ENCODE results near the gene LYPD5. TPM values are rescaled to one million over a fixed set of nuclear protein-coding genes. Genes with fewer than 3 reads are reported as not detected.
"Not testable (repeated sequence)": the region's sequence is repeated elsewhere in the genome, so short reads cannot be mapped to it uniquely, and the experiment has no call there.

Gene LYPD5
- total RNA-seq, 1 donor from 2014 or later: not detected

DNA sequence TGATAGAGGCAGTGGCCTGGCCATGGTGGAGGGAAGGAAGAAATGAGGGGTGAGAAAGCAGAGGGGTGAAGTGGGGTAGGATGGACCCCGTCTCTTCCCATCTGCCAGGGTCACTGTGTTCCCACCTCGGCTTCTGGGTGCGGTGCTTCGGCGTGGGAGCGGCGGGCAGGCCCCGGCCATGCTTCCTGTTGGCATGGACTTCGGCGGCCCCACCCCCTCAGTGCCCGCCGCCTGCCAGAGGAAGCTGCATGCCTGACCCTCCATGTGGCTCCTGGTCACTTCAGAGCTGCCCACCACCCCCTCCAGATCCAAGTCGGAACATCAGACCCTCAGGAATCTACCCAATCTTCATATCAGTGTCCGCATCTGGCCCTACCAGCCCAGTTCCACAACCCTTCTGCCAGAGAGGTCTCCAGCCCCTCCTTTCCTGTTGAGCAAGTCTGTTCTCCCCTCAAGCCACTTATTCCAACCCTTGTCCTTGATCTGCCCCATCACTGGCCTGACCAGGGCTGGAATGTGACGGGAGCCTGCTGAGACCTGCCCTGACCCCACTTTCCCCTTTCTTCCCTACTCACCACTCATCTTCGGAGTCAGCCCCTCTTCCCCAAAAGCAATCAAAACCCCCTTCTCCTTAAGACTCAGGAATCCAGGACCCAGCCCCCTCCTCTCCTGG is 23.0 kb downstream of the LYPD5 start:
- ATAC-seq: no peak
- no peak for DNase-seq (ENCODE audit: low spot score)

- no peak for ATAC-seq
- no peak for DNase-seq (ENCODE audit: low spot score)
These were observed 23.6 kb downstream of the LYPD5 start for GRCh38 chr19:43778651-43779050.

DNA sequence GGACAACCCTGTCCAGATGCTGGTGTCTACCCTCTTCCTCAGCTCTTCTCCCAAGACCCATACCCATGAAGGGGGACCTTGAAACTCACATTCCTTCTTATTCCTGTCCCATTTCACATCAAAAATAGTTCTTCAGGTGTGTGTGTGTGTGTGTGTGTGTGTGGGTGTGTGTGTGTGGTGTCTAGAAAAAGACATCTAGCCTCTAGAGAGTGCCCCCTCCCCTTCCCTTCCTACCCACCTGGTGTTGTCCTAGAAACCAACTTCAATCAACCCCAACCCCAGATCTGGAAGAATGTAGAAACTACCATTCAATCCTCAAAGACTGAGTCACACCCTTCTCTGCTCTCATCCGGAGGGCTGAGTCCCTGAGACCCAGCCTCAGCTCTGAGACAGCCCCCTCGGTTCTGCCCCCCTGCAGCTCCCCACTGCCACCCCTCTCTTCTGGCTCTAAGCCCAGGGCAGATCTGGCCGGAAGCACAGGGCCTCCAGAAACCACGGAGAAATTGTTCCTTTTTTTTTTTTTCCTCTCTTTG is 25.0 kb downstream of the LYPD5 start:
- no peak for ATAC-seq
- DNase-seq (ENCODE audit: low spot score): no peak

DNA sequence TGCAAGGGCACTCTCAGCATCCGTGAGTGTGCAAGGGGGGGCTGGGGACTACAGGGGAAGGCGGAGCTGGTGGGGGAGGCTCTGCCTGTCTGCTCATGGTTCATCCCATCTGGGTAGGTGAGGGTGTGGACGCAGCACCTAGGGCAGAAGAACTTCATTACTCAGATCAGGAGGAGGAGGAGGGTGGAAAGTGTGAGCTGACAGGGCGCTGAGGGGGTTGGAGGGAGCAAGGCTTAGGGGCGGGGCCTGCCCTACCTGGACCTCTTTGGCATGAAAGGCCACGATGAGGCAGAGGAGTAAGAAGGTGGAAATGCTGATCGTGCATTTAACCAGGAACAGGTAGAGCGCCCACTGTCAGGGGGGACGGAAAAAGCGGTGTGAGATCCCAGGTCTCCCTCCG is 26.0 kb downstream of the LYPD5 start:
- no peak for DNase-seq (ENCODE audit: low spot score)
- ATAC-seq: no peak

DNA sequence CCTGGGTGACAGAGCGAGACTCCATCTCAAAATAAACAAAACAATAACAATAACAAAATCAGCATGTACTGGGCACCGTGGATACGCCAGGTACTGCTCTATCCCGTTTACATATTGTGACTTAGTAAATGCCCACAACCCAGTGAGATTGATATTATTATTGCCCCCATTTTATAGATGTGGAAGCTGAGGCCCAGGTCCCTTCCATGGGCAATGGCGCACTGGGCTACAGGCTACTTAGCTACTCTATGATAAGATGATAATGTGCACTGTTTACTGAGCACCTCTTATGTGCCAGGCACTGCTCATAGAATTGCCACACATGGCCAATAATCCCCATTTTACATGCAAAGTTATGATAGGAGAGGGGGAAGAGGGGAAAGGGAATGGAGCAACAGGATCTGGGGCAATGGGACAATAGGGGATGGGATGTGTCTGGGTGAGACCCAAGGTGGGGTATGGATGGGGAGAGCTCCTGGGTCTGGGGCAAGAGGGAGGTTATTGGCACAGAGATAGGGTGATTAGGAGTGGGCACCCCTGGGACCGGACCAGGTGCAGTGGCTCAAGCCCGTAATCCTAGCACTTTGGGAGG is 26.9 kb downstream of the LYPD5 start:
- no peak for DNase-seq (ENCODE audit: low spot score)
- ATAC-seq: no peak

DNA sequence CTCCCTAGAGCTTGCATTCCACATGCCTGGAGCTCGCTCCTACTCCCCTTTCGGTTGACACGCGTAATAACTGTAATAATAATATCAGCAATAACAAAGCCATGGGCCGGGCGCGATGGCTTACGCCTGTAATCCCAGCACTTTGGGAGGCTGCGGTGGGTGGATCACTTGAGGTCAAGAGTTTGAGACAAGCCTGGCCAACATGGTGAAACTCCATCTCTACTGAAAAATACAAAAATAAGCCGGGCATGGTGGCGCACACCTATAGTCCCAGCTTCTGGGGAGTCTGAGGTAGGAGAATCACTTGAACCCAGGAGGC is 27.3 kb downstream of the LYPD5 start:
- not testable (repeated sequence) for DNase-seq (ENCODE audit: low spot score); ATAC-seq

GRCh38 chr19:43774103-43774939 is 27.9 kb downstream of the LYPD5 start:
- ATAC-seq: peak; percentile 96

GRCh38 chr19:43773725-43774102 is 28.5 kb downstream of the LYPD5 start:
- no peak for ATAC-seq
- no peak for DNase-seq (ENCODE audit: low spot score)

More at GRCh38 chr19:43774103-43774939, 27.9 kb downstream of the LYPD5 start:
- DNase-seq (ENCODE audit: low spot score): peak; percentile 67

- ATAC-seq: no peak
- no peak for DNase-seq (ENCODE audit: low spot score)
These were observed 33.0 kb downstream of the LYPD5 start for GRCh38 chr19:43769256-43769655.

- no peak for DNase-seq (ENCODE audit: low spot score)
- ATAC-seq: no peak
These were observed 33.8 kb downstream of the LYPD5 start for GRCh38 chr19:43768273-43769050.

DNA sequence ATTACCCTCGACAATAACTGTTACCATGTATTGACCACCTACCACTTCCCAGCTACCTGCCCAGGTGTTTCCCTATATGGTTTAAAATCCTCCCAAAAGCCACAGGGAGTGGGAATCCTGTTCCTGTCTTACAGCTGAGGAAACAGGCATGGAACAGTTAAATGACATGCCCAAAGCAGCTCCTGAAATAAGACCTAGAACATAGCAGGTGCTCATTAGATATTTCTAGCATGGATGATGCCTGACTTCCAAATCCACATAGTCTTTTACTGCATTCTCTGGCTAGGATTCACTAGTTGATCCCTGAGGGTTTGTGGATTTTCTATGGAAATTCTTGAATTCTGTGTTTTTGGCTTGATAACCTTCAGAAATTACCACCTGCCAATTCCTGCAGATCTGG is 34.4 kb downstream of the LYPD5 start:
- no peak for ATAC-seq
- no peak for DNase-seq (ENCODE audit: low spot score)

DNA sequence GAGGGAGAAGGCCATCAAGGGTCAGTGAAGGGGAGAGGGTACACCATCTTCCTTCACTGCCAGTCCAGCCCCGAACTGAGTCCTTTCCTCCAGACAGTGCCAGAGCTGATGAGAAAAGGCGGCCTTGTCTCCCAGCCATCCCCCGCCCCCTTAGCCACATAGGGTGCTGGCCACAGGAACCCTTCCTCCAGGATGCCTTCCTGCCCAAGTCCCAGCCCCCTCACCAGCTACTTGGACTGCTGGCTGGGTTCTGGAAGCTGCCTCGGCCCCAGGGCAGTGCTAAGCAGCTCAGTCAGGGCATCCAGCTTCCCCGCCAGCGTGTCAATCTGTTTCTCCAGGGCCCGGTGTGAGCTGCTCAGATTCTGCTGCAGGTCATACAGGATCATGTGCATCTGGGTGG is 34.9 kb downstream of the LYPD5 start:
- DNase-seq (ENCODE audit: low spot score) (no peak), ATAC-seq (no peak)

- DNase-seq (ENCODE audit: low spot score) (no peak), ATAC-seq (no peak)
These were observed 35.5 kb downstream of the LYPD5 start for GRCh38 chr19:43766755-43767043.

DNA sequence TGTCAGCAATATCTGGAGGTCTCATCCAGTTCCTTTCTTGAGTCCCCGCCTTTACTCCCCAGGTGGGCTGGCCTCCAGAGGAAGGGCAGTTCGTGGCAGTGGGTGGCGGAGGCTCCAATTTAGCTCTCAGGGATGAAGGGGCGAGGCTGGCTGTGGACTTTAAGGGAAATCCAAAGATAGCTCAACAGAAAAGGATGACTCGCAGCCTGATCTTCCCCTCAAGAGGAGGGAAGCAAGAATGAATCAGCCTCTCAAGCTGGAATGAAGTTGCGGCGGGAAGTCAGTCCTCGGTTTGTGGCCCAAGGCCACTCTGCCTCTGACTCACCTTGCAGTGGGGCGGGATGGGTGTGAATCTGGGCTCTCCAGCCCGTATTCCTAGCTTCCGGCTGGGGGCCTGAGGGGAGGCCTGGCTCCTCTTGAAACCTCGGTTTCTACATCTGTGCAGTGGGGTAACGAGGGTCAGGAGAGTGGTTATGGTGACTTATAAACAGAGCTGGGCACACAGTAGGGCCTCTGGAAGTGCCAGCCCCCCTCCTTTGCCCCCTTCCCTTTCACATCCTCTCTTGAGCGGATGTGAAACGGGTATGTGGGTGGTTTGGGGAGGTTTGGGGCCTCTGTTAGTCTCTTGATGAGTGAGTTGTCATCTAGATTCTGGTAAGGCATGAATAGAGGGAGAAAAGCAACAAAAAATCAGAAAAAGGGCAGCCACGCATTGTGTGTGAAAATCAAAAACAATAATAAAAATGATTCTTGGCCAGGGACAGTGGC is 37.0 kb downstream of the LYPD5 start:
- ATAC-seq (no peak), DNase-seq (ENCODE audit: low spot score) (no peak)

GRCh38 chr19:43764684-43765083 is 37.6 kb downstream of the LYPD5 start:
- not testable (repeated sequence) for ATAC-seq

GRCh38 chr19:43763473-43763939 is 38.7 kb downstream of the LYPD5 start:
- ATAC-seq: no peak
- DNase-seq (ENCODE audit: low spot score): no peak

More at GRCh38 chr19:43764684-43765083, 37.6 kb downstream of the LYPD5 start:
- DNase-seq (ENCODE audit: low spot score): not testable (repeated sequence)

- no peak for ATAC-seq
- no peak for DNase-seq (ENCODE audit: low spot score)
These were observed 39.4 kb downstream of the LYPD5 start for GRCh38 chr19:43762814-43763213.

GRCh38 chr19:43760941-43761340 is 41.3 kb downstream of the LYPD5 start:
- ATAC-seq: no peak
- DNase-seq (ENCODE audit: low spot score): no peak

DNA sequence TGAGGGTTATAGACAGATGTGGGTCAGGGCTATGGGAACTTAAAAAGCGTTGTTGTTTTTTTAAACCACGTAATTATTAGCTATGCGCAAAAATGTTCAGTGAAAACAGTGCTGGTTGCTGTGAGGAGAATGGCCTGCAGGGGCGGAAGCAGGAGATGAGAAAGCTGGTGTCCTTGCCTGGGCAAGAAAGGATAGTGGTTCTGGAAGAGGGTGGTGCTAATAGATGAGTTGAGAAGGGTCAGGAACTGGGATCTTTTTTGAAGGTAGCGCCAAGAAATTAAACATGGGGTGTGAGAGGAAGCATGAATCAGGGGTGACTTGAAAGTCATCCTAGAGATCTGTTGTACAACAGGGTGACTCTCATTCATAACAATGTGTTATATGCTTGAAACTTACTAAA is 42.7 kb downstream of the LYPD5 start:
- no peak for DNase-seq (ENCODE audit: low spot score)
- no peak for ATAC-seq

DNA sequence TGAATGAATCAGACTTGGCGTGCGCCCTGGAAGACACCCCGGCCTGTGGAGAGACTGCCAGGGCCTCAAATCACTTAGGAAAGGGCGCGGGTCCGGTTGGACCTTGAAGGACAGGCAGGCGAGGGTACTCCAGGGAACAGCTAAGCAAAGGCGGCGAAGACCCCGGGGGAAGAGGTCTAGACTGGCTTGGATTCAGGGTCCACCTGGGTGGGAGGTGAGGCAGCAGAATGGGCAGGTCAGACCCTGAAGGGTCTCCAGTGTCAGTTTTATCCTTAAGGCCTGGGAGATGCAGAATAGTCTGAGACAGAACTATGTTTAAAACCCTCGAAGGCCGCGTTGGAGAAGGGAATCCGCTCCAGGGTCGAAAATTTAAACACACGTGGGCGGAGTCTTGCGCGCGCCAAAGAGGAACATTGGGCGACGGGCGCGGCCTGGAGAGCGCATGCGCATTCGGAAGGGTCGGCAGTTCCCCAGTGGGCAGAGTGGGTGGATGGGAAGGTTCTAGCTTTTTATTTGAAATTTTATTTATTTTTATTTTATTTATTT is 46.9 kb downstream of the LYPD5 start:
- peak; percentile 64 for ATAC-seq
- DNase-seq (ENCODE audit: low spot score): peak; percentile 85
